Liver (tissue), 9 donors: ENCODE results near the gene PROS1. TPM values are rescaled to one million over a fixed set of nuclear protein-coding genes. Genes with fewer than 3 reads are reported as not detected.

Experiments used
- DNase-seq: peaks from one replicate; pipeline ENCODE4 v3.0.0-alpha.2; 2017; ENCODE audit warnings: low spot score
- H3K27ac ChIP-seq, 2 donors: one replicate each; pipeline ENCODE4 v1.7.0; 2013; ENCODE audit warnings: inconsistent platforms in 2 of 2, low read length in 2 of 2, control low read depth in 1 of 2, low read depth in 1 of 2, mild to moderate bottlenecking in 1 of 2
- H3K27me3 ChIP-seq, 4 donors: one replicate each; pipeline versions ENCODE4 v1.6.1 to v1.7.0; 2013; ENCODE audit warnings: low read length in 3 of 4, inconsistent platforms in 1 of 4, mild to moderate bottlenecking in 1 of 4, moderate library complexity in 1 of 4; ENCODE audit not compliant: control insufficient read depth in 4 of 4, insufficient read depth in 4 of 4
- H3K36me3 ChIP-seq, 4 donors: one replicate each; pipeline versions ENCODE4 v1.6.1 to v1.7.0; 2013; ENCODE audit warnings: low read length in 3 of 4, mild to moderate bottlenecking in 3 of 4, low read depth in 1 of 4, moderate library complexity in 1 of 4; ENCODE audit not compliant: control insufficient read depth in 4 of 4, insufficient read depth in 3 of 4
- H3K4me1 ChIP-seq, 4 donors: one replicate each; pipeline versions ENCODE4 v1.6.1 to v1.7.0; 2013; ENCODE audit warnings: low read length in 3 of 4, mild to moderate bottlenecking in 3 of 4, moderate library complexity in 1 of 4; ENCODE audit not compliant: control insufficient read depth in 4 of 4, insufficient read depth in 4 of 4
- H3K4me3 ChIP-seq, 3 donors: one replicate each; pipeline versions ENCODE4 v1.6.1 to v1.7.0; 2013; ENCODE audit warnings: low read length in 3 of 3, control low read depth in 1 of 3, low read depth in 1 of 3, mild to moderate bottlenecking in 1 of 3
- H3K9ac ChIP-seq, 2 donors: one replicate each; pipeline ENCODE4 v1.7.0; 2013; ENCODE audit warnings: low read length in 2 of 2, mild to moderate bottlenecking in 2 of 2, moderate library complexity in 2 of 2, control low read depth in 1 of 2, low read depth in 1 of 2
- H3K9me3 ChIP-seq, 4 donors: one replicate each; pipeline versions ENCODE4 v1.6.1 to v1.7.0; 2013; ENCODE audit warnings: low read length in 3 of 4; ENCODE audit not compliant: control insufficient read depth in 4 of 4
- EGR1 ChIP-seq, 2 donors: IDR thresholded peaks; 2 replicates each; pipeline ENCODE4 v1.6.1; 2016 to 2018; ENCODE audit warnings: antibody characterized with exemption in 2 of 2, low read depth in 2 of 2
- FOXA1 ChIP-seq: IDR thresholded peaks from 2 replicates; pipeline ENCODE4 v1.6.1; 2016; ENCODE audit warnings: antibody characterized with exemption
- FOXA2 ChIP-seq: IDR thresholded peaks from 2 replicates; pipeline ENCODE4 v1.6.1; 2016; ENCODE audit warnings: antibody characterized with exemption
- GABPA ChIP-seq, 2 donors: IDR thresholded peaks in 1 of 2; conservative IDR thresholded peaks in 1 of 2; 2 replicates each; pipeline ENCODE4 v1.6.1; 2016; ENCODE audit warnings: antibody characterized with exemption in 2 of 2, mild to moderate bottlenecking in 1 of 2, moderate library complexity in 1 of 2
- HNF4A ChIP-seq, 2 donors: conservative IDR thresholded peaks; 2 replicates each; pipeline ENCODE4 v1.6.1; 2016; ENCODE audit warnings: antibody characterized with exemption in 2 of 2, mild to moderate bottlenecking in 2 of 2
- HNF4G ChIP-seq: IDR thresholded peaks from 2 replicates; pipeline ENCODE4 v1.6.1; 2016; ENCODE audit warnings: antibody characterized with exemption
- JUND ChIP-seq, 2 donors: IDR thresholded peaks; 2 replicates each; pipeline ENCODE4 v1.6.1; 2016; ENCODE audit warnings: antibody characterized with exemption in 2 of 2
- NR2F2 ChIP-seq: IDR thresholded peaks from 2 replicates; pipeline ENCODE4 v1.6.1; 2016; ENCODE audit warnings: antibody characterized with exemption
- RAD21 ChIP-seq, 2 donors: IDR thresholded peaks; 2 replicates each; pipeline ENCODE4 v1.6.1; 2016; ENCODE audit warnings: antibody characterized with exemption in 2 of 2, mild to moderate bottlenecking in 2 of 2
- SP1 ChIP-seq: IDR thresholded peaks from 2 replicates; pipeline ENCODE4 v1.6.1; 2018; ENCODE audit warnings: antibody characterized with exemption, mild to moderate bottlenecking
- TAF1 ChIP-seq: conservative IDR thresholded peaks from 2 replicates; pipeline ENCODE4 v1.6.1; 2016; ENCODE audit warnings: antibody characterized with exemption, mild to moderate bottlenecking
- YY1 ChIP-seq: IDR thresholded peaks from 2 replicates; pipeline ENCODE4 v1.6.1; 2016; ENCODE audit warnings: antibody characterized with exemption, mild to moderate bottlenecking
- WGBS: extraction: QIAGEN DNeasy Blood & Tissue Kit; methylation state at CpG from one replicate; pipeline ENCODE4 v1.1.7; 2013; 5-methylcytosine and 5-hydroxymethylcytosine counted together
- polyA plus RNA-seq, 2 donors: library from polyadenylated mRNA; stranded (reverse) in 1 of 2; unstranded in 1 of 2; fragments of 200-250 nt in 1 of 2; fragments of >200 nt in 1 of 2; fragmentation: Nextera tagmentation in 1 of 2; extraction: Ambion mirVana in 1 of 2; gene quantifications; one replicate each; pipeline versions ENCODE4 v1.2.1 to v1.2.3, GENCODE V29; 2013 to 2015
- total RNA-seq, 2 donors: library from RNA; depleted of rRNA; stranded (reverse); fragments of >200 nt; gene quantifications; one replicate each; pipeline ENCODE4 v1.2.3, GENCODE V29; 2014
- TF ChIP-seq, protein P1 (sequence below): IDR thresholded peaks from 2 replicates; pipeline ENCODE4 v1.6.1; 2016; ENCODE audit warnings: antibody characterized with exemption, mild to moderate bottlenecking
- TF ChIP-seq, protein P2 (sequence below): fragments of 150-350 bp; IDR thresholded peaks from 2 replicates; pipeline ENCODE4 v1.5.1; 2017; ENCODE audit warnings: improper control_type of control experiment, low read depth, low read length; ENCODE audit not compliant: missing input control
- TF ChIP-seq, protein P3 (sequence below): IDR thresholded peaks from 2 replicates; pipeline ENCODE4 v1.6.1; 2016; ENCODE audit warnings: antibody characterized with exemption
- TF ChIP-seq, protein P4 (sequence below): IDR thresholded peaks from 2 replicates; pipeline ENCODE4 v1.6.1; 2016; ENCODE audit warnings: antibody characterized with exemption
- donor health status: healthy.
- donor health status: healthy.
- donor health status: healthy.
- donor health status: healthy.
- donor health status: healthy.

The PROS1 gene
- total and polyA plus RNA-seq, 4 donors = 88.9 to 252 (median 143) TPM

GRCh38 chr3:93991631-93992030 is 17.9 kb upstream of the PROS1 start:
- 88% methylated on average over 2 of the region's 2 CpGs for WGBS
- no peak for TF ChIP-seq YY1
- no peak for TF ChIP-seq NR2F2
- TF ChIP-seq FOXA2 = no peak
- no peak for TF ChIP-seq FOXA1
- TF ChIP-seq HNF4A (conservative IDR thresholded peaks at IDR 0.05) = no peak
- TF ChIP-seq JUND (IDR thresholded peaks at IDR 0.05) = no peak
- TF ChIP-seq, protein P1, sequence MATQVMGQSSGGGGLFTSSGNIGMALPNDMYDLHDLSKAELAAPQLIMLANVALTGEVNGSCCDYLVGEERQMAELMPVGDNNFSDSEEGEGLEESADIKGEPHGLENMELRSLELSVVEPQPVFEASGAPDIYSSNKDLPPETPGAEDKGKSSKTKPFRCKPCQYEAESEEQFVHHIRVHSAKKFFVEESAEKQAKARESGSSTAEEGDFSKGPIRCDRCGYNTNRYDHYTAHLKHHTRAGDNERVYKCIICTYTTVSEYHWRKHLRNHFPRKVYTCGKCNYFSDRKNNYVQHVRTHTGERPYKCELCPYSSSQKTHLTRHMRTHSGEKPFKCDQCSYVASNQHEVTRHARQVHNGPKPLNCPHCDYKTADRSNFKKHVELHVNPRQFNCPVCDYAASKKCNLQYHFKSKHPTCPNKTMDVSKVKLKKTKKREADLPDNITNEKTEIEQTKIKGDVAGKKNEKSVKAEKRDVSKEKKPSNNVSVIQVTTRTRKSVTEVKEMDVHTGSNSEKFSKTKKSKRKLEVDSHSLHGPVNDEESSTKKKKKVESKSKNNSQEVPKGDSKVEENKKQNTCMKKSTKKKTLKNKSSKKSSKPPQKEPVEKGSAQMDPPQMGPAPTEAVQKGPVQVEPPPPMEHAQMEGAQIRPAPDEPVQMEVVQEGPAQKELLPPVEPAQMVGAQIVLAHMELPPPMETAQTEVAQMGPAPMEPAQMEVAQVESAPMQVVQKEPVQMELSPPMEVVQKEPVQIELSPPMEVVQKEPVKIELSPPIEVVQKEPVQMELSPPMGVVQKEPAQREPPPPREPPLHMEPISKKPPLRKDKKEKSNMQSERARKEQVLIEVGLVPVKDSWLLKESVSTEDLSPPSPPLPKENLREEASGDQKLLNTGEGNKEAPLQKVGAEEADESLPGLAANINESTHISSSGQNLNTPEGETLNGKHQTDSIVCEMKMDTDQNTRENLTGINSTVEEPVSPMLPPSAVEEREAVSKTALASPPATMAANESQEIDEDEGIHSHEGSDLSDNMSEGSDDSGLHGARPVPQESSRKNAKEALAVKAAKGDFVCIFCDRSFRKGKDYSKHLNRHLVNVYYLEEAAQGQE = no peak
- TF ChIP-seq GABPA (IDR thresholded peaks at IDR 0.05 in 1 of 2, conservative IDR thresholded peaks at IDR 0.05 in 1 of 2) = no peak
- no peak for TF ChIP-seq RAD21 (IDR thresholded peaks at IDR 0.05)
- no peak for TF ChIP-seq EGR1 (IDR thresholded peaks at IDR 0.05; ENCODE audit: low read depth in 2 of 2)
- TF ChIP-seq HNF4G = no peak
- TF ChIP-seq, protein P2, sequence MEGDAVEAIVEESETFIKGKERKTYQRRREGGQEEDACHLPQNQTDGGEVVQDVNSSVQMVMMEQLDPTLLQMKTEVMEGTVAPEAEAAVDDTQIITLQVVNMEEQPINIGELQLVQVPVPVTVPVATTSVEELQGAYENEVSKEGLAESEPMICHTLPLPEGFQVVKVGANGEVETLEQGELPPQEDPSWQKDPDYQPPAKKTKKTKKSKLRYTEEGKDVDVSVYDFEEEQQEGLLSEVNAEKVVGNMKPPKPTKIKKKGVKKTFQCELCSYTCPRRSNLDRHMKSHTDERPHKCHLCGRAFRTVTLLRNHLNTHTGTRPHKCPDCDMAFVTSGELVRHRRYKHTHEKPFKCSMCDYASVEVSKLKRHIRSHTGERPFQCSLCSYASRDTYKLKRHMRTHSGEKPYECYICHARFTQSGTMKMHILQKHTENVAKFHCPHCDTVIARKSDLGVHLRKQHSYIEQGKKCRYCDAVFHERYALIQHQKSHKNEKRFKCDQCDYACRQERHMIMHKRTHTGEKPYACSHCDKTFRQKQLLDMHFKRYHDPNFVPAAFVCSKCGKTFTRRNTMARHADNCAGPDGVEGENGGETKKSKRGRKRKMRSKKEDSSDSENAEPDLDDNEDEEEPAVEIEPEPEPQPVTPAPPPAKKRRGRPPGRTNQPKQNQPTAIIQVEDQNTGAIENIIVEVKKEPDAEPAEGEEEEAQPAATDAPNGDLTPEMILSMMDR = no peak
- TF ChIP-seq, protein P3, sequence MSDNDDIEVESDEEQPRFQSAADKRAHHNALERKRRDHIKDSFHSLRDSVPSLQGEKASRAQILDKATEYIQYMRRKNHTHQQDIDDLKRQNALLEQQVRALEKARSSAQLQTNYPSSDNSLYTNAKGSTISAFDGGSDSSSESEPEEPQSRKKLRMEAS = no peak
- no peak for TF ChIP-seq TAF1
- Histone ChIP-seq H3K4me3 (no peak overlapping the region), H3K27me3 (no peaks in the 10 kb centered on the region), H3K36me3 (no peaks in the 10 kb centered on the region), H3K4me1 (no peaks in the 10 kb centered on the region), H3K27ac (no peak overlapping the region), H3K9me3 (no peaks in the 10 kb centered on the region), H3K9ac (no peak overlapping the region)
- no peak for DNase-seq

GRCh38 chr3:93989241-93989640 is 15.5 kb upstream of the PROS1 start:
- H3K9ac ChIP-seq = no peak overlapping the region
- no peaks in the 10 kb centered on the region for H3K36me3 ChIP-seq
- no peak for DNase-seq
- no peaks in the 10 kb centered on the region for H3K27me3 ChIP-seq
- 93% methylated on average over 3 of the region's 3 CpGs for whole genome bisulfite sequencing
- no peaks in the 10 kb centered on the region for H3K4me1 ChIP-seq
- H3K27ac ChIP-seq = no peak overlapping the region
- no peak for TF ChIP-seq GABPA (IDR thresholded peaks at IDR 0.05 in 1 of 2, conservative IDR thresholded peaks at IDR 0.05 in 1 of 2)
- TF ChIP-seq, protein P4, sequence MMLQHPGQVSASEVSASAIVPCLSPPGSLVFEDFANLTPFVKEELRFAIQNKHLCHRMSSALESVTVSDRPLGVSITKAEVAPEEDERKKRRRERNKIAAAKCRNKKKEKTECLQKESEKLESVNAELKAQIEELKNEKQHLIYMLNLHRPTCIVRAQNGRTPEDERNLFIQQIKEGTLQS = no peak
- TF ChIP-seq SP1 = no peak
- no peak for TF ChIP-seq YY1
- TF ChIP-seq HNF4A (conservative IDR thresholded peaks at IDR 0.05) = no peak
- TF ChIP-seq FOXA1 = no peak
- TF ChIP-seq JUND (IDR thresholded peaks at IDR 0.05) = no peak
- TF ChIP-seq, protein P1 = no peak
- TF ChIP-seq FOXA2 = no peak
- no peak for TF ChIP-seq NR2F2
- TF ChIP-seq TAF1 = no peak
- TF ChIP-seq HNF4G = no peak
- H3K4me3 ChIP-seq = no peak overlapping the region
- H3K9me3 ChIP-seq = no peaks in the 10 kb centered on the region
